Measurements from ENCODE around the gene TMC6. TPM values are rescaled to one million over a fixed set of nuclear protein-coding genes. Genes with fewer than 3 reads are reported as not detected.

The TMC6 gene
- polyA plus RNA-seq, 1 experiment, result 0.51 TPM

- POLR2A ChIA-PET, result interaction anchor here (0.5 kb wide), 1 partner anchor 1607 kb away, joined by 3 read pairs; no protein-coding TSS in a partner anchor
- H3K9me3 ChIP-seq (ENCODE audit: control insufficient read depth, insufficient read depth, low read length), result peaks cover 3% of the 10 kb centered on the region; the same call in 1 of the 2 replicates
- no peak for TF ChIP-seq CTCF (IDR thresholded peaks at IDR 0.05; ENCODE audit: low read depth, low read length)
- CTCF ChIA-PET, result interaction anchor here (2.6 kb wide), 1 partner anchor 22 kb away, joined by 8 read pairs; the partner anchor contains the start of gene TK1
- no peak overlapping the region for H3K4me3 ChIP-seq (ENCODE audit: low read depth, low read length)
- H3K27me3 ChIP-seq (ENCODE audit: control insufficient read depth, insufficient read depth, low read length), result peaks cover 3% of the 10 kb centered on the region
- no peak for DNase-seq (ENCODE audit: low read depth, low spot score)
- no peak overlapping the region for H3K27ac ChIP-seq (ENCODE audit: low read depth, low read length)
These were observed 35.6 kb upstream of the TMC6 start for GRCh38 chr17:78163881-78164747.

- ChIA-PET POLR2A (no interaction called here), CTCF (no interaction called here)
- H3K27ac ChIP-seq (ENCODE audit: low read depth, low read length), result peak overlapping the region; percentile 57
- no peaks in the 10 kb centered on the region for H3K27me3 ChIP-seq (ENCODE audit: control insufficient read depth, insufficient read depth, low read length)
- peak; percentile 80 for DNase-seq (ENCODE audit: low read depth, low spot score)
- H3K4me3 ChIP-seq (ENCODE audit: low read depth, low read length), result no peak overlapping the region
- TF ChIP-seq CTCF (IDR thresholded peaks at IDR 0.05; ENCODE audit: low read depth, low read length), result no peak
- H3K9me3 ChIP-seq (ENCODE audit: control insufficient read depth, insufficient read depth, low read length), result peaks cover 3% of the 10 kb centered on the region; the same call in 1 of the 2 replicates
These were observed 31.1 kb upstream of the TMC6 start for GRCh38 chr17:78159575-78160158.

DNA sequence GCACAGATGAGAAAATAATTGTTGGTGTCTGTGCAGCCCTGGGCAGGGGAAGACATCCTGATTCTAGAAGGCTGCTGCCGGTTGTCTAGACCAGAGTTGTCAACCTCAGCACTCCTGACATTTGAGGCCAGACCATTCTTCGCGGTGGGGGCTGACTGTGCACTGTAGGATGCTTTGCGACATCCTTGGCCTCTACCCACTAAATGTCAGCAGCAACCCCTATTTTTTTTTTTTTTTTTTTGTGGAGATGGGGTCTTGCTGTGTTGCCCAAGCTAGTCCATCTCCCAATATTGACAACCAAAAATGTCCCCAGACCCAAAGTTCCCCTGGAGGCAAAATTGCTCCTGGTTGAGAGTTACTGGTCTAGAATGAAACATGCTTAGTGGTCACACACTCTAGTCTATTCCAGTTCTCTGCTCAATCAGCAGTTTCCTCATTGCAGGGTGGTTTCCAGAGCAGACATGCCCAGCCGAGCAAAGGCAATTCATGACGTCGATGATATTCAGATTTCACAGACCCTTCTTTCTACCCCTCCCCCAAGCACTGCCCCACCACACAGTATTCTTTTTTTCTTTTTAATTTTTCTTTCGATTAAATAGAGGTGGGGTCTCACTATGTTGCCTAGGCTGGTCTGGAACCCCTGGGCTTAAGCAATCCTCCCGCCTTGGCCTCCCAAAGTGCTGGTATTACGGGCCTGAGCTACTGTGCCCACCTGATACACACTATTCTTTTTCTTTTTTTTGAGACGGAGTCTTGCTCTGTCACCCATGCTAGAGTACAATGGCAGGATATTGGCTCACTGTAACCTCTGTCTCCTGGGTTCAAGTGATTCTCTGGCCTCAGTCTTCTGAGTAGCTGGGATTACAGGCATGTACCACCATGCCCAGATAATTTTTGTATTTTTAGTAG, 26.6 kb upstream of the TMC6 start:
- no peak for TF ChIP-seq CTCF (IDR thresholded peaks at IDR 0.05; ENCODE audit: low read depth, low read length)
- Histone ChIP-seq H3K27me3 (ENCODE audit: control insufficient read depth, insufficient read depth, low read length) (no peaks in the 10 kb centered on the region), H3K9me3 (ENCODE audit: control insufficient read depth, insufficient read depth, low read length) (no peaks in the 10 kb centered on the region), H3K27ac (ENCODE audit: low read depth, low read length) (no peak overlapping the region), H3K4me3 (ENCODE audit: low read depth, low read length) (no peak overlapping the region)
- DNase-seq (ENCODE audit: low read depth, low spot score), result no peak
- CTCF ChIA-PET, result no interaction called here
- POLR2A ChIA-PET, result no interaction called here

GRCh38 chr17:78151514-78152008, 23.0 kb upstream of the TMC6 start:
- POLR2A ChIA-PET, result no interaction called here
- TF ChIP-seq CTCF (IDR thresholded peaks at IDR 0.05; ENCODE audit: low read depth, low read length), result no peak
- CTCF ChIA-PET, result no interaction called here
- Histone ChIP-seq H3K4me3 (ENCODE audit: low read depth, low read length) (no peak overlapping the region), H3K9me3 (ENCODE audit: control insufficient read depth, insufficient read depth, low read length) (no peaks in the 10 kb centered on the region; the same call in 1 of the 2 replicates), H3K27me3 (ENCODE audit: control insufficient read depth, insufficient read depth, low read length) (no peaks in the 10 kb centered on the region), H3K27ac (ENCODE audit: low read depth, low read length) (no peak overlapping the region)
- DNase-seq (ENCODE audit: low read depth, low spot score), result no peak
